ENCODE data around the gene USP48. TPM values are rescaled to one million over a fixed set of nuclear protein-coding genes. Genes with fewer than 3 reads are reported as not detected.

The USP48 gene
- total and polyA plus RNA-seq, 2 of the 8 experiments (the other 6 are each of a cell fraction or from before 2014, with no cell fraction given): 12.8 to 83.5 TPM

DNA sequence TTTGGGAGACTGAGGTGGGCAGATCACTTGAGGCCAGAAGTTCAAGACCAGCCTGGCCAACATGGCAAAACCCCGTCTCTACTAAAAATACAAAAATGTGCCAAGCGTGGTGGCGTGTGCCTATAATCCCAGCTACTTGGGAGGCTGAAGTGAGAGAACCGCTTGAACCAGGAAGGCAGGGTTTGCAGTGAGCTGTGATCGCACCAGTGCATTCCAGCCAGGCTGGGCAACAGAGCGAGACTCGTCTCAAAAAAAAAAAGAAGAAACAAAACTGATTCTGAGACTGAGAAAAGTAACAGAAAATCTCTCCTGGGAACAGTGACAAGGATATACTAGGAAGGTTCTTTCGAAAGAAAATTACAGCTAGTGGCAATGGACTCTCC, 20.9 kb downstream of the USP48 start:
- 97% methylated on average over 8 of the region's 8 CpGs; no CpG with 5 or more reads in 1 of the 2 experiments for WGBS, 2 experiments (ENCODE audit: extremely low coverage in 1 of 2, insufficient coverage in 1 of 2, insufficient read length in 1 of 2, insufficient replicate concordance in 2 of 2, low coverage in 1 of 2, low lambda C conversion rate in 2 of 2, missing lambda C conversion rate in 1 of 2)
- Histone ChIP-seq H2BK12ac (ENCODE audit: low read depth, low read length) (no peak overlapping the region), H3K4ac (replicated peaks; ENCODE audit: insufficient read length, low read depth, low read length) (no peak overlapping the region), H4K8ac (ENCODE audit: extremely low read depth, insufficient read depth, low read length) (no peak overlapping the region), H3K9me3 (ENCODE audit: insufficient read depth in 2 of 2, low read depth in 1 of 2, low read length in 1 of 2) (no peaks in the 10 kb centered on the region), H3K4me2 (ENCODE audit: insufficient read depth in 1 of 2, low read depth in 2 of 2, low read length in 2 of 2) (no peak overlapping the region), H3K4me3 (ENCODE audit: extremely low read depth in 1 of 4, insufficient read depth in 2 of 4, low read depth in 3 of 4, low read length in 4 of 4) (no peak overlapping the region), H3K23me2 (ENCODE audit: low read depth, low read length) (no peaks in the 10 kb centered on the region; the same call in 1 of the 2 replicates), H4K91ac (replicated peaks; ENCODE audit: insufficient read length, low read length) (no peak overlapping the region), H3K4me1 (replicated peaks in 1 of 4; ENCODE audit: control insufficient read depth in 3 of 4, insufficient read depth in 4 of 4, low read length in 3 of 4) (peaks cover 2 to 9% (median 5%) of the 10 kb centered on the region in 4 experiments; a peak in 6 of 7 replicates), H2BK15ac (ENCODE audit: low read length) (no peak overlapping the region), H2BK5ac (ENCODE audit: low read depth, low read length) (no peak overlapping the region), H3K36me3 (ENCODE audit: control insufficient read depth in 2 of 4, insufficient read depth in 4 of 4, low read length in 3 of 4) (peaks cover 0 to under 1% (median 0%) of the 10 kb centered on the region in 4 experiments; a peak in 1 of 8 replicates), H2AFZ (ENCODE audit: low read length) (no peak overlapping the region), H3K18ac (ENCODE audit: extremely low read depth, low read length) (no peak overlapping the region), H3K9ac (replicated peaks in 1 of 4; ENCODE audit: extremely low read depth in 1 of 4, low read depth in 3 of 4, low read length in 3 of 4) (no peak overlapping the region), H3K79me2 (ENCODE audit: control insufficient read depth in 1 of 2, insufficient read depth in 2 of 2, low read length in 2 of 2) (peaks cover 13 to 94% of the 10 kb centered on the region in 2 experiments), H2BK20ac (ENCODE audit: low read length) (no peak overlapping the region), H3K14ac (ENCODE audit: insufficient read length) (no peak overlapping the region), H2BK120ac (replicated peaks; ENCODE audit: low read depth, low read length) (no peak overlapping the region), H3K79me1 (ENCODE audit: low read depth, low read length) (peaks cover 11% of the 10 kb centered on the region), H3K56ac (replicated peaks; ENCODE audit: insufficient read length, low read depth, low read length) (no peak overlapping the region), H4K5ac (ENCODE audit: insufficient read length, low read depth, low read length) (no peak overlapping the region), H4K20me1 (replicated peaks in 1 of 2; ENCODE audit: control insufficient read depth in 1 of 2, insufficient read depth in 2 of 2, low read length in 2 of 2) (peaks cover 9 to 11% of the 10 kb centered on the region in 2 experiments), H3K23ac (ENCODE audit: insufficient read length) (no peak overlapping the region), H2AK5ac (ENCODE audit: low read depth, low read length) (no peak overlapping the region), H3K27ac (ENCODE audit: low read depth, low read length) (no peak overlapping the region), H3K27me3 (replicated peaks in 1 of 4; ENCODE audit: control insufficient read depth in 3 of 4, extremely low read depth in 1 of 4, insufficient read depth in 3 of 4, low read length in 3 of 4) (no peaks in the 10 kb centered on the region)
- POLR2A ChIA-PET (ENCODE audit: partially characterized antibody): interaction anchor here (0.6 to 1.2 kb wide), 4 partner anchors 10 to 432 kb away, joined by 3 read pairs; no protein-coding TSS in a partner anchor
- DNase-seq (ENCODE audit: low read depth in 1 of 2, low spot score in 2 of 2): no peak
- no peak for FAIRE-seq
- CTCF ChIA-PET (ENCODE audit: partially characterized antibody): interaction anchor here (1.2 kb wide), 1 partner anchor 8 kb away, joined by 5 read pairs; no protein-coding TSS in a partner anchor
- TF ChIP-seq TAF1 (IDR thresholded peaks at IDR 0.05; ENCODE audit: low read depth, low read length): no peak
